ENCODE measurements around the gene APC2. TPM values are rescaled to one million over a fixed set of nuclear protein-coding genes. Genes with fewer than 3 reads are reported as not detected.

Gene APC2
- total RNA-seq, 1 donor from 2014 or later, result 0.42 TPM

DNA sequence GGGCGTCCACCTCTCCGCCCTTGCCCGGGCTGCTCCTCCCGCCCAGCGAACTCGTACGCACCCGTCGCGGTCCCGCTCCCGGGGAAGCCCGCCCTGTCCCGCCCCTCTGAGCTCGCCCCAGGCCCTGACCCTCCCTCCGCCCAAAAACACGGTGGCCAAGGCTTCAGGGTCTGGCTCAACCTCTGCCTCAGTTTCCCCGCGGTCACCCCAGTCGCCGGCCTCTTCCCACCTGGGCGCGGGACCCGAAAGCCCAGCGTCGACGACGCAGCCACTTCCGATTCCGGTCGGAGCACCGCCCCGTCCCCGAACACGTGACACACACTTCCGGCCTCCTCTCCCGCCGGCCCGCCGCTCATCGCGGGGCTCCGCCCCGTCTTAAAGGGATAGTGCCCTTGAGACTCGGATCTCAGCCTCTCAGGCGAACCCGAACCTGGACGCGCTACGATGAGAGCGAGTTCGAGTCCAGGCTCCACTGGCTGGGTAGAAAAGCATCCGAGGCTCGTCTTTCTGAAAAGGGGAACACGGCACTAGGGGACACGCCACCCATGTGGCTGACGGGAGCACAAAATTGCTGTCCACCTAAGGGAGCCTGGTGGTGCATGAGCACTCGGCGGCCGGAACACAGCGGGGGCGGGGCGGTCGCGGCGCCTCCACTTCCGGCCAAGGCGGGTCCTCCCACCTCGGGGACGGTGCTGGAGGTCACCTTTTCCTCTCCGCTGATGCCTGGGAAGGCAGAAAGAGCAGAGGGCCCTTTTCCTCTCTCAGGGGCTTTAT, 29.2 kb downstream of the APC2 start, which contains the start of gene C19orf25:
TSS of gene C19orf25 (minus strand) at position 282 of the 774 bp plus-strand sequence. CDS start 312 bp downstream, outside the sequence.
- ChIA-PET POLR2A (interaction anchor here (0.6 to 1.4 kb wide), 3 partner anchors 56 to 613 kb away, joined by 4 to 9 read pairs (median 4); partner anchors contain the start of gene CIRBP), CTCF (no interaction called here)
- TF ChIP-seq, protein P1, sequence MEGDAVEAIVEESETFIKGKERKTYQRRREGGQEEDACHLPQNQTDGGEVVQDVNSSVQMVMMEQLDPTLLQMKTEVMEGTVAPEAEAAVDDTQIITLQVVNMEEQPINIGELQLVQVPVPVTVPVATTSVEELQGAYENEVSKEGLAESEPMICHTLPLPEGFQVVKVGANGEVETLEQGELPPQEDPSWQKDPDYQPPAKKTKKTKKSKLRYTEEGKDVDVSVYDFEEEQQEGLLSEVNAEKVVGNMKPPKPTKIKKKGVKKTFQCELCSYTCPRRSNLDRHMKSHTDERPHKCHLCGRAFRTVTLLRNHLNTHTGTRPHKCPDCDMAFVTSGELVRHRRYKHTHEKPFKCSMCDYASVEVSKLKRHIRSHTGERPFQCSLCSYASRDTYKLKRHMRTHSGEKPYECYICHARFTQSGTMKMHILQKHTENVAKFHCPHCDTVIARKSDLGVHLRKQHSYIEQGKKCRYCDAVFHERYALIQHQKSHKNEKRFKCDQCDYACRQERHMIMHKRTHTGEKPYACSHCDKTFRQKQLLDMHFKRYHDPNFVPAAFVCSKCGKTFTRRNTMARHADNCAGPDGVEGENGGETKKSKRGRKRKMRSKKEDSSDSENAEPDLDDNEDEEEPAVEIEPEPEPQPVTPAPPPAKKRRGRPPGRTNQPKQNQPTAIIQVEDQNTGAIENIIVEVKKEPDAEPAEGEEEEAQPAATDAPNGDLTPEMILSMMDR (IDR thresholded peaks at IDR 0.05), result no peak
- no peaks in the 10 kb centered on the region for H3K27me3 Mint-ChIP-seq
- intact Hi-C loops (cut with micrococcal nuclease), result loop anchor here (1.0 to 2.0 kb wide), 4 partner anchors 11 to 96 kb away; partner anchors contain the start of genes DAZAP1, NDUFS7 and PCSK4
- peak within 1 kb of the TSS; percentile 98 for H3K4me3 Mint-ChIP-seq
- peak; percentile 93 for ATAC-seq (ENCODE audit: low read depth)
- peaks cover 18% of the 10 kb centered on the region for H3K4me1 Mint-ChIP-seq
- DNase-seq, result peak; percentile 89
- no peaks in the 10 kb centered on the region for H3K9me3 Mint-ChIP-seq
- peaks cover 17% of the 10 kb centered on the region for H3K36me3 Mint-ChIP-seq (ENCODE audit: low read depth)
- peak within 1 kb of the TSS; percentile 95 for H3K27ac Mint-ChIP-seq

DNA sequence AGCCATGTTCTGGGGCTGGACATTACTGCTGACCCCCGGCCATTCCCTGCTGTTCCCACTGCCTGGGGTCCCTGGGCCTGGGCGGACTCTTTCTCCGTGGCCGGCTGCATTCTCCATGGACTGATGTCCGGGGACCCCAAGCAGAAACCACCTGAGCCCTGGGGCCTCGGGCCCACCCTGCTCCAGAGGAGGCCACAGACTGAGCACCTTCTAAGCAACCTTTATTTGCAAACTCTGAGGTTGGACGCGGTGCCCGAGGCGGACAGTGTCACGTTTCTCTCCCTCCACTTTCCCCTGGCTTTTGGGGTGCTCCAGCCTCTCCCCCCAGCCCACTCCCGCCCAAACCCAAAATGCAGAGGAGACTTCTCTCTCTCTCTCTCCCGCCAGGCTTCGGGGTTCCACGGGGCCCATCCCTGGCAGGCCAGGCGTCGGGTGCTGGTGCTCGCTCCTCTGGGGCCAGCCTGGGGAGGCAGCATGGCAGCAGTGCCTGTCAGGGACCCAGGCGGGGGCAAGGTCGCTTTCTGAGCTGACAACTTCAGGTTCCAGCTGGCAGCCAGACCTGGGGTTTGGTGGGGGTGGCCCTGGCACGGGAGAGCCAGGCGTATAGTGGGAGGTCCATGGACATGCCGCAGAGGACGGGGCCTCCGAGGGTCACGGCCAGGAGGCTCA, 31.4 kb downstream of the APC2 start:
- H3K36me3 Mint-ChIP-seq (ENCODE audit: low read depth), result peaks cover 8% of the 10 kb centered on the region

DNA sequence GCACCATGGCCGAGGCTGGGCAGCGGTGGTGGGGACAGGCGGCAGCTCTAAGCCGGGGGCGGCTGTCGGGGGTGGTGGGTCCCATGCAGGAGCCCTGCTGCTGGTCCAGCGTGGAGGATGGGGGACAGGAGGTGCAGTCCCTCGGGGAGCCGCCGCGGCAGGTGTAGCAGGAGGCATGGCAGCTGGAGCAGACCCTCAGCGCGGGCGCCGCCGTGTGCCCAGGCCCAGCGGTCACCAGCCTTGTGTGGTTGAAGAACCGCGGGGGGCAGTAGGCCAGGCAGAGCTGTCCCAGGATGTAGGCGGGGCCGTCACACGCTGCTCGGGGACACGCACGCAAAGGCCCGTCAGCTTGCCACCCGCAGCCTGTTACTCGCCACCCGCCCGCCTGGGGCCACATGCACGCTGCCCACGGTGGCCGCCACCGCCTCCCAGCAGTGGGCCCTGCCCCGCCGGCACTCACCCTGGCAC, 32.0 kb downstream of the APC2 start:
- no peak for DNase-seq
- TF ChIP-seq, protein P1 (IDR thresholded peaks at IDR 0.05), result no peak
- Mint-ChIP-seq H3K27ac (no peak overlapping the region), H3K4me1 (peaks cover 18% of the 10 kb centered on the region), H3K27me3 (no peaks in the 10 kb centered on the region), H3K9me3 (no peaks in the 10 kb centered on the region), H3K4me3 (no peak overlapping the region), H3K36me3 (ENCODE audit: low read depth) (peaks cover 6% of the 10 kb centered on the region)
- ATAC-seq (ENCODE audit: low read depth), result no peak
- CTCF ChIA-PET, result no interaction called here
- intact Hi-C loops (cut with micrococcal nuclease), result no loop called here
- POLR2A ChIA-PET, result no interaction called here

More for the DNA sequence above, 31.4 kb downstream of the APC2 start:
- no peak overlapping the region for H3K27ac Mint-ChIP-seq
- peaks cover 18% of the 10 kb centered on the region for H3K4me1 Mint-ChIP-seq
- ChIA-PET CTCF (no interaction called here), POLR2A (no interaction called here)
- DNase-seq (no peak), ATAC-seq (ENCODE audit: low read depth) (no peak)
- intact Hi-C loops (cut with micrococcal nuclease), result no loop called here
- H3K4me3 Mint-ChIP-seq, result no peak overlapping the region
- TF ChIP-seq, protein P1 (IDR thresholded peaks at IDR 0.05), result no peak
- H3K27me3 Mint-ChIP-seq, result no peaks in the 10 kb centered on the region
- no peaks in the 10 kb centered on the region for H3K9me3 Mint-ChIP-seq

DNA sequence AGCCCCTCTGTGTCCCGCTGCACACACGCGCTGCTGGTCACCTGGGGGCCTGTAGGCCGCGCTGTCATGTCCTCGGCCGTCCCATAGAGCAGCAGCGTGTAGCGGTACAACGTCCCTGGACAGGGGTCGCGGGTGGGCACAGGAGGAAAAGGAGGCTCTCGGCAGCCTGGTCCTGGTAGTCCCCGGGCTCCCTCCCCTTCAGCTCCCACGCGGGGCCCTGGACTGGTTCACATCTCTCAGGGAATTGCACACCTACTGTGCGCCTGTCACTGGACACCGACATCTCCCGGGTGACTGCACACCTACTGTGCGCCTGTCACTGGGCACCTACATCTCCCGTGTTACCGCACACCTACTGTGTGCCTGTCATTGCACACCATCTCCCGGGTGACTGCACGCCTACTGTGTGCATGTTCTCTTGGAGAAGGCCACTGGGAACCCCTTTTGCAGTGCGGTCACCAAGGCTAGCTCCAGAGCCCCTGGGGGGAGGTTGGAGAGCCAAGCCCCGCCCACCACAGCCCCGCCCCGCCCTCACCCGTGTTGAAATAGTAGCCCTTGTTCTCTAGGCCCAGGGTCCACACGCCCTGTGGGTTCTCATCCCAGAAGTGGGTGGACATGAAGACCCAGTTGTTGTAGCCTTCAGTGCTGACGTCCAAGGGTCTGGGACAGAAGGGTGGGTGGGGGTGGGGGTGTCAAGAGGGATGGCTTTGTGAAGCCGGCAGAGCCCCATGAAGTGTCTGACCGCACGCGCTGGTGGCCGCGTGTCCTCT, 32.6 kb downstream of the APC2 start:
- Mint-ChIP-seq H3K27me3 (no peaks in the 10 kb centered on the region), H3K36me3 (ENCODE audit: low read depth) (peaks cover 4% of the 10 kb centered on the region), H3K27ac (no peak overlapping the region), H3K9me3 (no peaks in the 10 kb centered on the region), H3K4me3 (no peak overlapping the region), H3K4me1 (peaks cover 14% of the 10 kb centered on the region)
- TF ChIP-seq, protein P1 (IDR thresholded peaks at IDR 0.05), result no peak
- intact Hi-C loops (cut with micrococcal nuclease), result no loop called here
- no peak for ATAC-seq (ENCODE audit: low read depth)
- ChIA-PET CTCF (no interaction called here), POLR2A (interaction anchor here (0.6 kb wide), 1 partner anchor 420 kb away, joined by 4 read pairs; no protein-coding TSS in a partner anchor)
- no peak for DNase-seq
